GM21526 (cell line): ENCODE measurements around the gene FGD3.

ENCODE experiments used
- ATAC-seq: cut with Tn5 transposase; IDR thresholded peaks from one replicate; pipeline ENCODE4 v1.9.1; 2021; ENCODE audit warnings: moderate library complexity; ENCODE audit not compliant: unreplicated experiment, low FRiP score

Gene FGD3

GRCh38 chr9:93064392-93065134 lies 117.2 kb downstream of the FGD3 start:
- ATAC-seq, result peak; percentile 79

DNA sequence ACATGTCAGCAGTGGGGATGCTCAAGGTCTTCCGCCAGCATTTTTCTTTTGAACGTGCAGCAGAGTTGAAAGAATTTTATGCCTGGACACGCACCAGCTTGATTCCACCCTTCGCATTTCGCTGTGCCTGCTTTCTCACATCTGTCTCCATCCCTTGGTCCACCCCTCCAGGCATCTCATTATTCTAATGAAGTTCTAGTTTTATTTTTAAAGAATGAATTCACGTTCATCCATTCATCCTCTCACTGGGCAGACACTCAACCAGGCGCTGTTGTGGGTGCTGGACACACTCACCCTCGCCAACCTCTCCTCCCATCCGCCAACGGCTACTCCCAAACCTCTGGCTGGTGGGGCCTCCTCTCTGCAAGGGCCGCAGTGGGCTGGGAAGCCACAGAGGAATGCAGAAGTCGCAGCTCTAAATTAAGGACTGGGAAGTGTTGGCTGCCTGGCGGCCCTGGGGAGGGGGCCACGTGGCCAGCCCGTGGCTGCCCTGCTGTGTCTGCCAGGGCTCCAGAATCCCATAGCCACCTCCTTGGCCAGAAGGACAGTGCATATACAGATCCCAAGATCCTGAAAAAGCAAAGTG lies 117.9 kb downstream of the FGD3 start:
- ATAC-seq, result no peak

GRCh38 chr9:93066978-93067603 lies 119.8 kb downstream of the FGD3 start:
- ATAC-seq, result no peak

DNA sequence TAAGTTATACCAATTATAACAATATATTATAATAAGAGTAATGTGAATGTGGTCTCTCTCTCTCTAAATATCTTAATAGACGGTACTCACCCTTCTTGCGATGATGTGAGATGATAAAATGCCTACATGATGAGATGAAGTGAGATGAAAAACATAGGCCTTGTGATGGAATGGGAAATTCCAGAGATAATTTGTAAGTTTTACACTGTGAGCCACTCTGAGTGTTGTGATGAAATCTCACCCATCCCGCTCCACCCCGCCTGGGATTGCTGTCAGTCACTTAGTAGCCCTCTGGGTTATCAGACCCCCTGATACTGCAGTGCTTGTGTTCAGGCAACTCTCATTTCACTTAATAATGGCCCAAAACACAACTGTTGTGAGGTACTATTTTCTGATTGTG lies 121.6 kb downstream of the FGD3 start:
- no peak for ATAC-seq

DNA sequence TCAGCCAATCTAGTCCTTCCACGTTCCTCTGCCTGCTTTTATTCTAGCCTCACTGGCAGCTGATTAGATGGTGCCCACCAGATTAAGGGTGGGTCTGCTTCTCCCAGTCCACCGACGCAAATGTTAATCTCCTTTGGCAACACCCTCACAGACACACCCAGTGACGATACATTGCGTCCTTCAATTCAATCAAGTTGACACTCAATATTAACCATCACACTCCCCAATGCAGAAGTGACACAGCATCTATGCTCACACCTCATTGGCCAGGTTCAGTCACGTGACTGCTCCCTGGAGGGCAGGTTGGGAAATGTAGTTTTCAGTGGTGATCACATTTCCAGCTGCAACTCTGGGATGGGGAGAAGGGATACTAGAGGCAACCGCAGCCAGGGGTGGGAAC lies 124.1 kb downstream of the FGD3 start:
- no peak for ATAC-seq

DNA sequence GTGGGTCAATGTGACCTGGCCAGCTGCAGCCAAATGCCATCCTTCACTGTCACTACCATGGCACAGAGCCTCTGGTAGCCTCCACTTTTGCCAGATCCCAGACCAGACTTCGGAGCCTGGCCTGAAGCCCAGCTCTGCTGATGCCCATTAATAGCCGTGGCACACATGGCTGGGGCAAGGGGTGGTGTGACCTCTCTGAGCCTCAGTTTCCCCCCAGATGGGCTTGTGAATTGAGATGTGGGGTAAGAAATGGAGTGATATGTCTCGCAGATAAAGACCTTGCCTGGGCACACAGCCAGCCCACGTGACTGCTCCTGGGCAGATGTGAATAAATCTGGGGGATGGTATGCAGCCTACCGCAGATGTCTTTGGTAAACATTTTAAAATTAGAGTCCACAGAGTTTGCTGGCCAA lies 125.1 kb downstream of the FGD3 start:
- ATAC-seq, result no peak

- ATAC-seq, result no peak
These were observed 128.9 kb downstream of the FGD3 start for GRCh38 chr9:93076101-93076791.

- ATAC-seq, result no peak
These were observed 129.4 kb downstream of the FGD3 start for GRCh38 chr9:93076792-93077128.

- no peak for ATAC-seq
These were observed 130.0 kb downstream of the FGD3 start for GRCh38 chr9:93077367-93077766.

- ATAC-seq, result no peak
These were observed 130.5 kb downstream of the FGD3 start for GRCh38 chr9:93077811-93078210.

DNA sequence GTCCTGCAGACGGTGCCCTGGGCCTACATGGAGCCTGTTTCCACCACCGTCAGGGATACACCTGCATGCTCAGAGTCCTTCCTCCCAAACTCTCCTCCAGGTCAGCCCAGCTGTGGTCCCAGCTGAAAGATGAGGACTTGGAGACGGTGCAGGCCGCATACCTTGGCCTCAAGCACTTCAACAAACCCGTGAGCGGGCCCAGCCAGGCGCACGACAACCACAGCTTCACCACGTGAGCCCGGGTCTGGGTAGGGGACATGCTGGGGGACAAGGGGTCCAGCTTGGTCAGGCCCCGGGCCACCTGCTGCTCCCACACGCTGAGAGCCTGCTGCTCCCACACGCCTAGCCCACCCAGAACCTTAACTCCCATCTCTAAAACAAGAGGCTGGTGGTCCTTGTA lies 132.0 kb downstream of the FGD3 start:
- no peak for ATAC-seq

- ATAC-seq, result no peak
These were observed 133.1 kb downstream of the FGD3 start for GRCh38 chr9:93080406-93080805.

DNA sequence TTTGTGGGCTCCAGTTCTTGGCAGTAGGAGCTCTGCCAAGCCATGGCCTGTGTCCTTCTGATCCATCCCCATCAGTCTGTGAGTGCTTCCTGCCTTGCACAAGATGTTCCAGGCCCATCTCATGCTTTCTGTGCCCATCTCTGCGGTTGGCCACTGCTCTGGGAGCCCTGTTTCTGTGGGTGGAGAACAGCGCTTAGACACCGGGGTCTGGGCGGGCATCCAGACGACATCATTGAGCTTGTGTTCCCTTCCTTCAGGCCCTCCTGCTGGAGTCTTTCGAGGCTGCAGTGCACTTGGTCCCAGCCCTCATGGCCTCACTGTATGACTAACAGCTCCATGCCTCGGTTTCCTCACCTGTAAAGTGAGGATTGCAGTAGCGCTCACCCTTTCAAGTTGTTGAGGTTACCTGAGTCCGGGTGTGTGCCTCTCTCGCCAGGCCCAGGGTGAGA lies 133.8 kb downstream of the FGD3 start:
- no peak for ATAC-seq

DNA sequence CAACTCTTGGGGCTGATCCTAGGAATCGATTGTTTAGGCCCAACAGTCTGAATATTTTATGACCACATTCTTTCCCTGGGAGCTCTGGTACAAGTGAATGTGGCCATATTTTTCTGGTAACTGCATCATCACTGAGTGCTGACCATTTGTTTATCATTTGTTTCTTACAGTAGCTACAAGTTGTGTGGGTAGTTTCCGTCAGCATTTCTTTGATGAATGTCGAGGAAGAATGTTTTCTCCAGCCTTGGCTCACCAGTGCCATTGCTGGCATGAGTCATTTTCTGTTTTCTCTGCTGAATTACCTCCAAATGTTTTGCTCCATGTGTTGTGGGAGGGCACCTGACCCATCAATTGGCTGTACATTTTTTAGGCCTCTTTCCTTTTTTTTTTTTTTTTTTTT lies 134.6 kb downstream of the FGD3 start:
- ATAC-seq, result no peak

DNA sequence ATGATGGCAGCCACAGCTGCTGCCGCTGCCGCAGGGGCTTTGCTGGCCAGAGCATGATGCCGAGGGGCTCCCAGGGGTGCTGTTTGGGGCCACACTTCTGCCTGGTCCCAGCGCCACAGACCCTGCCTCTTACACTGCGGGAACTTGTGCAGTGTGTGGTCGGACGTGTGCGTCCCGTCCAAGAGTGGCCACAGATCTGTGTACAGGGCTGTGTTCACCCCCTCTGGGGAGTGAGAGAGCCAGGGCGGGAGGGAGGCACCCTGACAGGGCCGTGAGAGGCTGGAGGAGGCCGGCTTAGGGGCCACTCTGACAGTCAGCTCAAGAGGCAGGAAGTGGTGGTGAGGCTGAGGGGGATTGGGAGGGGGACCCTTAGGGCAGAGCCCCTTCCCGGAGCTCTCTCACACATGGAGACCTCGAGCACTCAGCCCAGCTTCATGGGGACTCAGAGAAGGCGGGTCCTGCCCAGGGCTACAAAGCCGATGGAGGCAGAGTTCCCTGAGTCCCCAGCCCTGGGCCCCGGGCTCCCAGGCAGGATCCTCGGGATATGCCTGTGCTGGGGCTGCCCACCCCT lies 135.6 kb downstream of the FGD3 start:
- ATAC-seq, result no peak

DNA sequence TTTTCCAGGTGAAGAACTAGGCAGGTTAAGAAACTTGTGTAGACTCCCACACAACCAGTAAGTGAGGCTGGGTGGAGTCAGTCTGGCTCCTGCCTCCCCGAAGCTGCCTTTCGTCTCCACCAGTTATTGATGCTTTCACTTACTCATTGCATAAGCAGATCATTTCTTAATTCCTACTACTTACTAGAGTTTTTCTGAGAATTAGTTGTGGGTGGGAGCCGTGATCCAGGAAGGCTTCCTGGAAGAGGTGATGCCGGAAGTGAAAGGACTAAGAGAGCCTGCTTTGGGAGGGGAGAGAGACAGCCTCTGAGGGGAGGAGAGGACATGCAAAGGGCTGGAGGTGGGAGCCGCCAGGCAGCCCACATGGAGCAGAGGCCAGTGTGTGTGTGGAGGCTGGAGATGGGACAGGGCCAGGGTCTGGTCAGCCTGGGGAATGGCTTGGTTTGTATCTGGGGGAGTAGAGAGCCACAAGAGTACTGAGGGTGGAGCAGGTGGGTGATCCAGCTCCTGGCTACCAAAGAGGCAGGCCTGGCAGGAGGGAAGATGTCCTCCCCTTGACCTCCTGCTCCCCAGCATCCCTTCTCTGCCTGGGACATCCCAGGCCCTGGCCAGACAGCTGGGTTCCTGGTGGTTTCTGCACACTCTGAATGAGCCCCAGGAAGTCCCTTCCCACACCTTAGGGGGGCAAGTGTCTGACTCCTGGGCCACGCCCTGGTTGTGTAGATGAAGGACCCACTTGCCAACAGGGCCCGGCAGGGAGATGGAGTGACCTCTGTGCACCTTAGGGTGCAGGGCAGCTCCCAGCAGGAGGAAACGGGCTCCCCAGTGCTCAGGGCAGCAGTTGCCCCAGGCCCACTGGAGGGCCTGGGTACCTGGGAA lies 136.5 kb downstream of the FGD3 start:
- no peak for ATAC-seq

- ATAC-seq, result no peak
These were observed 137.2 kb downstream of the FGD3 start for GRCh38 chr9:93084471-93084881.

DNA sequence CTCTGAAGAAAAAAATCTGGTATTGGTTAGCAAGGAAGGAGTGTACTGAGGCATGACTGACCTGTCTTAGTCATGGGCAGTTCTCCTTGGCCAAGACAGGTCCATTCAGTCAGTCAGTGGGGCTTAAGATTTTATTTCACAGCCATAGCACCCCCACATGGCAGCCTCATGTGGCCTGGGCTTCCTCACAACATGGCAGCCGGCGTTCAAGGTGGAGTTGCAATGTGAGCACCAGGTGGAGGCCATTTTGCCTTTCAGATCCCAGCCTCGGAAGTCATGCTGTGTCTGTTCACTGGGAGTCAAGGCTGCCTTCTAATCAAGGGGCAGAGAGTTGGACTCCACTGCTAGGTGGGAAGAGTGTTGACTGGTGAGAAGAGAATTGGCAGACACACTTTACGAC lies 138.4 kb downstream of the FGD3 start:
- ATAC-seq, result no peak
